Measurements from ENCODE around the gene SPAG8.
A peak's percentile ranks its signal among the peaks of the same experiment; 100 is the strongest.

The SPAG8 gene

GRCh38 chr9:35836595-35836994 is 24.5 kb upstream of the SPAG8 start:
- no peak for DNase-seq (ENCODE audit: low read depth)

DNA sequence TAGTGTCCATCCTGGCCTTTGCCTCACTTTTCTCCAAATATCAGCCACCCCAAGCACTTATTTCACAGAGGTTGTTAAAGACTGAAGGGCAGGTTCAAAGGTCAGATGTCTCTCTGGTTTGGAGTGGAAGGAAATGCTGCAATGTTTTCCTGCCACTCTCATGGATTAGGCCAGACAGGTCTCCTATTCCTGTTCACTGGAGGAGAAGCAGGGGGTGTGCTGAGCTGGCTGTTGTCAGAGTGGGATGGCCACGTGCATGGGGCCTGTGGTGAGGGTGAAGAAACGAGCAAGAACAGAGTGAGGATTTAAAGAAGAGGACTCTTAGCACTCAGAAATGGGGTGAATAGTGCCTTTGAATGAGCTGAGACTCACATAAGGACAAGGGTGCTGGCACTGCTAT is 23.7 kb upstream of the SPAG8 start:
- DNase-seq (ENCODE audit: low read depth), result no peak

DNA sequence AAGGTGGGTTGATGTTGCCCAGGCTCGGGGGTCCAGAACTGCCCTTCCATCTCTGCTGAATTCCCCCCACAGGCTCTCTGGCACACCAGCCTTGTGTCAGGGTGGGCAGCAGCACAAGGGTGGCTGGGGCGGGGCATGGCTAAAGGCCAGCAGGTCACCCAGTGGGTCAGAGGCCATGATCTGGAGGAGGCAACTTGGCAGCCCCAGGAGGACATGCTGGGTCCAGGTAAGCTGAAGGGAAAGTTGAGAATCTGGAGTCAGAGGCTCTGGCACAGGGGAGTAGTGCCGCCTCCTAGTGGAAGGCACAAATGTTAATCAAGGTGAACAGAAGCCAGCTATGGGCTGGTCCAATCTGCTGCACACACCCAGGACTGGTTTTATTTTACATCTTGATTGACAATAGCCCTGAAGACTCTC is 23.2 kb upstream of the SPAG8 start:
- no peak for DNase-seq (ENCODE audit: low read depth)

DNA sequence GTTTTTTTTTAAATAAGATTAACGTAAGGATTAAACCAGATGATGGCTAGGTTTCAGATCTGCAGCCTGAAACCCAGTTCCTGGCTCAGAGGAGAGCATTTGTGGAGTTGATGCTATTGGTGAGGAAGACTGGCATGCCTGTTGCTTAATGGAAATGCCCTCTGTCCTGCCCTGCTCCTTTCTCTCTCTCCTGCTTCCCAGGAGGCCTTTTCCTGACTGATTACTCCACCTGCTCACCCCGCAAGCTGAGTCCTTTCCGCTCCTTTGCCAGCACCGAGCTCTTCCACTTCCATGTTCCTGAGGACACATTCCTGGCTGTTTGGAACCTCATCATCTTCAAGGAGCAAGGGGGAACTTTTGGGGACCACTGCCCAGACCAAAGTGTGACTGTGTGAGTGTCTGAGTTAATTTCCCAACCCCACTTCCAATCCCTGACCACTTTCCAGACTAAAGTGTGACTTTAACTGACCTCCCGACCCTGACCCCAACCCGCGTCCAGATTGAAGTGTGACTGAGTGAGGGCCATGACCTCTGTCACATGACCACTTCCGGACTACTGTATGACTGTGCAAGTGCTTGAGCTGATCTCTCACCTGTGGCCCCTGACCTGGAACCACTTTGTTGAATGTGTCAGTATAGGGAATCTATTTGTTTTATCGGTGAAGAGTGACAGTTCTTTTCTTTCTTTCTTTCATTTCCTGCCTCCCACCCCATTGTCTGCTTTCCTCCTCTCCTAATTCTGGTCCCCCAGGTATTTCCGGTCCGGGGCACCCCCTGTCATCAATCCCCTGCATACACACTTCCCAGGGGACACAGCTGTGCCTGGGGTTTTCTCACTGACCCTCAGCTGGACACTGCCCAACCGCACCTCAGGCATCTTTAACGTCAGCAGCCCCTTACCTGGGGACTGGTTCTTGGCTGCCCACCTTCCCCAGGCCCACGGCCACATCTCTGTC is 22.5 kb upstream of the SPAG8 start:
- DNase-seq (ENCODE audit: low read depth), result no peak

DNA sequence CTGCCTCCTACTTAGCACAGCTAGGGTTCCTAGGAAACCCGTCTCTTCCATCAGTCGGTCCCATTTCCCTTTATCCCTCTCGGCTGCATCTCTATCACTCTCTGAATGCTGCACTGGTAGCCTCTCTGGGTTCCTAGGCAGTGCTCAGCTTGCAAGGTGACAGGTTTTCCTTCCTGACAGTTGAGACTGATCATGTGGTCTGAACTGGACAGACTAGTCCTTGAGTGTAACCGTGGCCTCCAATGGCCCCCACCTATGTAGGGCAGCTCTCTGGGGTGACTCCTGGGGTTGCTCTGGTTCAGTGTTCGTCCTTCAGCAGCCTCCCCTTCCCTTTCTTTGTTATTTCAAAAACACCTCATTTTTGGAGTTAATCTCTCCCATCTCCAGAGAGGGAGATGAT is 20.8 kb upstream of the SPAG8 start:
- no peak for DNase-seq (ENCODE audit: low read depth)

DNA sequence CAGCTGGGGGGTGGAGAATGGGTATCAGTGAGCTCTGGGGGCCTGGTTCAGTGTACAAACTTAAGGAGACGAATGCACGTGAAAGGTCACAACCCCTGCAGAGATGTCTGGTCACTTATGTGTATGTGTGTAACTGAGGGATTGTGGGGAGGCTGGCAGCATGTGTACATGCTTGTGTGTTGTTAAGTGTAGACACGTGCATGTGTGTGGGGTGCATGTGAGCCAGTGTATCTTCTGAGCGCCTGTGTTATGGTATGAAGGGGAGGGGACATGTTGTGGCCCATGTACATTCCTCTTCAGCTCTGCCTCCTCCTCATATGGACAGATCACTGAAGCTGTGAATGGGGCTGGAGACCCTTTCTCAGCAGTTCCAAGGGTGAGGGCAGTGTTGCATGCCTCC is 19.0 kb upstream of the SPAG8 start:
- DNase-seq (ENCODE audit: low read depth), result no peak

DNA sequence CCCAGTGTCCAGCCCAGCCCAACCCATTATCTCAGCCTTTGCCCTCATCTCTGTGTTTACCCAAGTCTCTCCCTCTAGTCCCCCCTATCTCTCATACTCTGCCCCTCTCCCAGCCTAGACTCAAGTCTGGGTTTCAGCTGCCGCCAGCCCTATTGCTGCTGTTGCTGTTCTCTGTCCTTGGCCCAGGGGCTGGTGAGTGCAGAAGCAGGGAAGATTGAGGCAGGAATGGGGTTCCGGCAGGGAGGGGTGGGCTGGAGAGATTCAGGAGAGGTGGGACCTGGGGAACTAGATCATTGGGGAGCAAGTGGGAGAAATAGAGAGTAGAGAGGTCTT is 17.7 kb upstream of the SPAG8 start:
- DNase-seq (ENCODE audit: low read depth), result no peak

DNA sequence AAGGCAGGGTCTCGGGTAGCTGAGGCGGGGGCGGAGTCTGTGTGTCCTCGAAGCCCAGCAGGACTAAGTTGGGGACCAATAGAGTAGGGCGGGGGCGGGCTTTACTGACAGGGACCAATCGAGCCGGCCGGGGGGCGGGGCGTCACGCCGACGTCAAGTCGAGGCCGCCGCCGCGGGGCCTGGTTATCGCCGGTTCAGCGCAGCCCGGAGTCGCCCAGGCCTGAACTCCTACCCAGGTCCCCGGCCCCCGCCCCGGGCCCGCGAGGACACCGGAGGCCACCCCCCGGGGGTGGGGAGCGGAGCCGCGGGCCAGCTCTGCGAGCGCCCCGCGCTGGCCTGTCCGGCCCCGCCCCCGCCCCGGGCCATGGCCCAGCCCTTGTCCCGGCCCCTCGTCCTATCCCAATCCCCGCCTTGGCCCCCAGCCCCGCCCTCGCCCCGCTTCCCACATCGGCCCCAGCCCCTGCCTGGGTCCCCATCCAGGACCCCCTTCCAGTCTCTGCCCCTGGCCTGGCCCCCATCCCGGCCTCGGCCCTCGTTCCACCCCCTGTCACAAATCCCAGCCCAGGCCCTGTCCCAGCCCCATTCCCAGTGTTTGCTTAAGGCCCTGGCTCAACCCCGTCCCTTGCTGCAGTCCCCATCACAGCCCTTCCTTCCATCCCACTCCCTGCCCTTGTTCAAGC is 17.2 kb upstream of the SPAG8 start, which contains the start of gene TMEM8B:
Gene TMEM8B, plus strand, starts transcription at position 145 of the 680 bp plus-strand sequence. Its CDS starts 220 bp downstream, at position 365.
- peak; percentile 88 for DNase-seq (ENCODE audit: low read depth)

- no peak for DNase-seq (ENCODE audit: low read depth)
Observed at GRCh38 chr9:35828716-35829083, 16.6 kb upstream of the SPAG8 start, which contains the start of gene FAM221B. Gene FAM221B (minus strand): TSS chr9:35828732. CDS start chr9:35826161, 2,571 bp downstream.

GRCh38 chr9:35827486-35827885 is 15.4 kb upstream of the SPAG8 start:
- no peak for DNase-seq (ENCODE audit: low read depth)

- DNase-seq (ENCODE audit: low read depth), result no peak
Observed at GRCh38 chr9:35826071-35826701, 14.1 kb upstream of the SPAG8 start.

GRCh38 chr9:35822926-35823325 is 10.9 kb upstream of the SPAG8 start:
- no peak for DNase-seq (ENCODE audit: low read depth)

GRCh38 chr9:35820076-35820475 is 8.0 kb upstream of the SPAG8 start:
- no peak for DNase-seq (ENCODE audit: low read depth)

GRCh38 chr9:35818341-35818740 is 6.3 kb upstream of the SPAG8 start:
- DNase-seq (ENCODE audit: low read depth), result no peak

DNA sequence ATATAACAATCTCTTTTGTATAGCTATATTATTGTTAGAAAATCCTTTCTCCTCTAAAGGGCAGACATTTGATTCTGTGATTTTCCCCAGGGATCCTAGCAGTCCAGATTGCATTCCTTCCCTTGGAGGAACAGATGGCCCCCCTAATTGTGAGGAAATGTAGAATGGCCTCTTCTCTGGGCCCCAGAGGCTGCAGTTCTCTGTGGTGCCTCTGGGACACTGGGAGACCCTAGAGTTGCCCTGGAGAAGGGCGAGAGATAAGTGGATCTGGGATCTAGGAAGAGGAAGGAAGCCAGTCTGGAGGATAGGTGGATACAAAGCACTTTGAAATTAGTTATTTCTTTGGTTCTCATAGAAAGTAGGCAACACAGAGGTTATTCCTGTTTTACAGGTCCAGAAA is 4.6 kb upstream of the SPAG8 start:
- DNase-seq (ENCODE audit: low read depth), result no peak

DNA sequence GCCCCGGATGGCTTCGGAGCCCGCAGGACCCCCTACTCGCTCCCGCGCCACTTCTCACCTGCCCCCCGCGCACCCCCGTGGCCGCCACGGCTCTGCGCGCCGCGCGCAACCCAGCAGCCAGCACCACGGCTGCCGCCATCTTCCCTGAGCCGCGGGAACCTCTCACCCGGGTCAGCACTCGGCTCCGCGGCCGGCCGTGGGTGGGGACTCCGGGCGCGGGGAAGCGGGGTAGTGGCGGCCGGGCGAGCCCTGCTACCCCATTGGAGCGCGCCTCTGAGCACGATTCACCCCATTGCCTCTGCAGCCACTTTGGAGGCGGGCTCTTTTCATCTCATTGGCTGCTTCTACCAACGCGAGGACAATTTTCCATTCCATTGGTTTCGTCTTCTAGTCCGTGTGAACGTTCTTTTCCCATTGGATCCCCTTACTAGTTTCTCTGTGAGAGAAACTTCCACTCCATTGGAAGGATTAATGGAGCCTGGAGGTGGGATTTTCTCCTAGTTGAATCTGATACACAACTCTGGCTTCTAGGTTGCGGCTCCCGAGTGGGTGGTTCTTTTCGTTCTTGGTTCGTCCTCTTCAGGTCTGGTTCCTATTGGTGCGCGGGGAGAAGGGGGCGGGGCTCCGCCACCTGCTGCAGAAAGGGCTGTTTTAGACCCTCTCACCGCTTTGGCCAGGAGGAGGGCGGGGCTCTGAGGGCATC is 2.9 kb upstream of the SPAG8 start, which contains the start of gene HINT2:
Gene HINT2, minus strand, starts transcription at position 202 of the 703 bp plus-strand sequence. Its CDS starts 63 bp downstream, at position 139.
- peak; percentile 94 for DNase-seq (ENCODE audit: low read depth)

GRCh38 chr9:35814106-35814840 is 2.2 kb upstream of the SPAG8 start:
- no peak for DNase-seq (ENCODE audit: low read depth)

DNA sequence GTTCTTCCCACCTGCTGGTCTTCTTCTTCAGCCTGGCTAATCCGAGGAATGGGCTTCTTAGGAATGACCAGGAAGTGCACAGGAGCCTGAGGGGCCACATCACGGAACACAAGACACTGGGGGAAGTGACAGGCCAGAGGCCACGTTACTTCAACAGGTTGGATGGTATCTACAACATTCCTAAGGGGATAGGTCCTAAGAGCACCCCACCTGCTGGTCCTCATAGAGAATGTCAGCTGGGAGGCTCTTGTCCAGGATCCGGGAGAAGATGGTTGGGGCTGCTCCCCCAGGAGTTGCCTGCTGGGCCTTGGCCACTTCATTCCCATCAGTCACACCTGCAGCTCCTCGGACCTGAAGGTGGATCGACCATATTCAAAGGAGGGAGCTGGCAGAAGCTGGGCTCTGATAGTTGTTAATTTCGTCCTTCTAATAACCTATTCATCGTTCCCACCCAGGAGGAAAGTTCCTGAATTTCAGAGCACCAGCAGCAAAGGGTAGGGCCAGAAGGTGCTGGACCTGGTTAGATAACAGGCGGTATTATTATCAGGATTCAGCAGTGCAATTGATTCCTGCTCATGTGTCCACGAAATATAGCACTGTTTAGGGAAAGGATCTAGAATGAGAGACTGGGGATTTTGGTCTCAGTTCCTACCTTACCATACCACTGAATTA is 1.5 kb upstream of the SPAG8 start:
- no peak for DNase-seq (ENCODE audit: low read depth)

GRCh38 chr9:35811381-35812024 is 559 bp downstream of the SPAG8 start:
- no peak for DNase-seq (ENCODE audit: low read depth)

- no peak for DNase-seq (ENCODE audit: low read depth)
Observed at GRCh38 chr9:35810122-35810521, 1.9 kb downstream of the SPAG8 start.

Measured in stimulated activated CD8-positive, alpha-beta memory T cell treated with anti-CD3 and anti-CD28 coated beads, Interleukin-12 subunit alpha, Interleukin-12 subunit beta, amount 100 ng/mL, for 4 hours (primary cell).